NCI-H2196 (cell line): ENCODE data around the gene ENGASE.
A peak's percentile ranks its signal among the peaks of the same experiment; 100 is the strongest.

Experiments used
- DNase-seq: peaks from one replicate; lab custom pipeline; 2025; ENCODE audit not compliant: unreplicated experiment; lab: John Stamatoyannopoulos, UW

The ENGASE gene

GRCh38 chr17:79078476-79079190, 4.0 kb downstream of the ENGASE start:
- DNase-seq: no peak

- no peak for DNase-seq
Observed at GRCh38 chr17:79079421-79080200, 5.0 kb downstream of the ENGASE start.

DNA sequence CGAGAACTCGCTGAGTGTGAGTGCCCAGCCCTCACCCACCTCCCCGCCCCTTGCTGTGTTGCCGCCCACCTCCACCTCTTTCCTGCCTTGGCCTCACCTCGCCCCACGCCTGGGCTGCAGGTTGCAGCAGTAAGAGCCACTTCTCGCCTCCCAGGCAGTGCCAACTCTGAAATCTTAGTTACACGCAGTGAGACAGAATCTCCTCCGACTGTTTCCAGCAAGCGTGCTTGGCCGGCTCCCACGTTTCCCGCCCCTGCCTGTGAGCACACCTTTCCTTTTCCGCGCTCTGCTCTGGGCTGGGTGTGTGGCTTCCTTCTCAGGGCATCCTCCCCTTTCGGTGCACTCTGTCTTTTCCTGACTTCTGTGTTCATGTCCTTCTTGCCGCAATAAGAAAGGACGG, 5.7 kb downstream of the ENGASE start:
- no peak for DNase-seq

- no peak for DNase-seq
Observed at GRCh38 chr17:79080761-79081290, 6.2 kb downstream of the ENGASE start.

- no peak for DNase-seq
Observed at GRCh38 chr17:79081571-79082276, 7.1 kb downstream of the ENGASE start.

- DNase-seq: peak; percentile 77
Observed at GRCh38 chr17:79082311-79083190, 7.9 kb downstream of the ENGASE start.

- no peak for DNase-seq
Observed at GRCh38 chr17:79083191-79083971, 8.8 kb downstream of the ENGASE start.

GRCh38 chr17:79084291-79085153, 9.9 kb downstream of the ENGASE start:
- DNase-seq: no peak

DNA sequence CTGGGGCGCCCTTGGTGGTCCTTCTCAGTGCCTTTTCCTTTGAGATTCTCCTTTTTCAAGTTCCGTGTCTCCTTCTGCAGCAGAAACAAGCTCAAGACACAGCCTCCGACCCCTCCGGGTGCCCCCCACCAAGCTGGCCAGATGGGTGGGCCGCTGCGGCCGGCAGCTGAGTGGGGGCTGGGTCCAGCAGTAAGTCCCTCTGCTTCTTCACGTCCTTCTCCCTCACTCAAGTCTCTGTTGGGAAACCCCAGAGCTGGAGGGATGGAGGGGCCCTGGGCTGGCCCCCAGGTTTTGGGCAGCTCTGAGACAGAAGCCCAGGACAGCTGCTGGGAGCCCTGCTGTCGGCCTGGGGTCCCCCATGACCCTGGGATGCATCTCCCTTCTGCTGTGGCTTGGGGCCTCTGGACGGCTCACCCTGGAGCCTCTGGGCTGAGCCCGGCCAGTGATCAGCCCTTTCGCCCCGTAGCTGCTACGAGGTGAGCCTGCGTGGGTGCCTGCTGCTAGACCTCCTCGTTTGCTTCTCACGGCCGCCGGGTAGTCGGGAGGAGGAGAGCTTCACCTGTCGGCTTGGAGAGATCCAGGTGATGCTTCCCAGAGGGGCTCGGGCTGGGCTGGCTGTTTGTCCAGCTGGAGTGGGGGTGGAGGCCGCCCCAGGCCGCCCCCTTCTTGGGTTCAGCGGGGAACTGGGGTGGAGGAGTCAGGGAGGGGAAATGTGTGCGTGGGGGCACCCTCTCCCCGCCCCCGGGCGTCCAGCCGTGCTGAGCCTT, 10.7 kb downstream of the ENGASE start:
- DNase-seq: no peak

- no peak for DNase-seq
Observed at GRCh38 chr17:79085921-79086551, 11.4 kb downstream of the ENGASE start.

- no peak for DNase-seq
Observed at GRCh38 chr17:79086609-79087427, 12.2 kb downstream of the ENGASE start.

GRCh38 chr17:79087428-79088143, 13.0 kb downstream of the ENGASE start:
- DNase-seq: peak; percentile 91

DNA sequence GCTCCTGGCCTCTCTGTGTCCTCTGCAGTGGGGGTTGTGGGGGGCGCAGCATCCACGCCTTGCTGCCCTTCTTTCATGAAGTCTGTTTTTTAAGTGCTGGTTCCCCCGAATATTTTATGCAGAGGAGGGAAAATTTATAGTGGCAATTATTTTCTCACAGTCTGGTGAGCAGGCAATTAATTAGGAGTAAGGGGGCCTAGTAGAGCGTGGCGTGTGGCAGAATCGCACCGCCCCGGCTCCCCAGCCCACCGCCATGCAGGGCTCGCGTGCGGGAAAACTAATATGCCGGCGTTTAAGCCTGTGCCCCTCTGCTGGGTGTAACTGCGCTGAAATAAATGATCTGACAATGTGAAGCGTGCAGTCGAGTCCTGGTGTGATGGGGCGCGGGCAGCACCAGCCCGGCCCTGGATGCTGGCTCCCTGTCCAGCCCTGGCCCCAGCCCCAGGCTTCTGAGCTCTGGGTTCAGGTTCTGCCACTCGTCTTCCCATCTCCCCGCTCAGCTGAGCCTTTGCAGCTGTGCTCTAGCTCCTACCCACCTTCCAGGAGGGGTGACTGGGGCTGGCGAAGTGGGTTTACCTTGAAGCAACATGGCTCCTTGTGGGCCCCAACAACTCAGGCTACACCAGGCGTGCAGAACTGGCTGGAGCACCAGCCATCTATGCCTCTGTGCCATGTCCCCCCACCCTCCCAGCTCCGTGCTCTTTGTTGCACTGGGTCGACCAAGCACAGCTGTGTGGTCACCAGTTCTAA, 13.8 kb downstream of the ENGASE start:
- DNase-seq: no peak

- no peak for DNase-seq
Observed at GRCh38 chr17:79088997-79089328, 14.3 kb downstream of the ENGASE start.

DNA sequence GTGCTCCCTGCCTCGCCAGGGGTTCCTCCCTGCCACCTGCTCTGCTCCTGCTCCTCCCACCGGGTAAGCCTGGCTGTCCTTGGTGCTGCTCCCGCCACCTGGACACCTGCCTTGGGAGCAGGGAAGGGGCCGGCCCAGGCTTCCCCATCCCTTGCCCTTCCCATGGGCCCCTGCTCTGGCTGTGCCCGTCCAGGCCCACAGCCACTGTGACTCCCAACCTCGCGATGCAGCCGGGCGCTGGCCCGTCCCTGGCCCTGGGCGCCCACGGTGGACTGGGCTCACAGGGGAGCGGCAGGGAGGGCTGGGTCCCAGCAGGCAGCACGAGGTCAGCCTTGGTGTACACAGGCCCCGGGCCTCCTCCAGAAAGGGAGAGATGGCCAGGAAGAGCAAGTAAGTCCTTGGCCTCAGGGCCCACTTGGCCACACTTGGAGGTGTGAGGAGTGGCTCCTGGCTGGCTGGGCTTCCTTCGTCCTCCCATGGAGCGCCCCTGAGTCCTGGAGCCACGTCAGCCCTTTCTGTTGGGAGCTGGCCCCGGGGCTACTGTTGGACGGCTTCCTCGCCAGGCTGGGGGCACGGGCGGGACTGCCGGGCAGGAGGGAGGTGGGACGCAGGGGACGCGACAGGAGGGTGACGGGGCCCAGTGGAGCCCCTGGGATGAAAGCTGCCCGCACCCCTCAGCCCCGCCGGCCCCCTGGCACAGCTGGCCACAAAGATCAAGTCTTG, 15.3 kb downstream of the ENGASE start:
- peak; percentile 17 for DNase-seq
